Measurements from ENCODE around the gene KIT. TPM values are rescaled to one million over a fixed set of nuclear protein-coding genes. Genes with fewer than 3 reads are reported as not detected.
A peak's percentile ranks its signal among the peaks of the same experiment; 100 is the strongest.

The KIT gene
- total RNA-seq, 1 donor from 2014 or later, result 1.5 TPM

DNA sequence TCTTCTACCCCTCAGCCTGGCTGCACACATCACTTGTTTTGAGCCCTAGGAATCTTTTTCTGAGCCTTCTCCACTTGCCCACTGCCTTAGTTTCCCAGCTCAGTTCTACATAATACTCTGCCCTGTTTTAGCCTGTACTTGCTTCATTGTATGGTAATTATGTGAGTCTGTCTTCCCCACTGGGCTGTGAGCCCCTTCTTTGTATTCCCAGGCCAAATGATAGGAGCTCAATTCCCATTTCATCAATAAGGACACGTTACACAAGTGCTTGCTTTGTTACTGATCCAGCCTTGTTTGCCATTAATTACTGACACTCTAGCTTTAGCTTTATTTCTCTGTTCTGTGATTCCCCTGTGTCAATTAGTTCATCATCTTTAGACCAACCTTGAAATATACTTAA is 28.1 kb downstream of the KIT start:
- no peak for DNase-seq (ENCODE audit: missing footprints)
- no peak for ATAC-seq
- intact Hi-C loops (cut with DNase I), result loop anchor here (10.0 kb wide), 1 partner anchor 159 kb away; no protein-coding TSS in a partner anchor

DNA sequence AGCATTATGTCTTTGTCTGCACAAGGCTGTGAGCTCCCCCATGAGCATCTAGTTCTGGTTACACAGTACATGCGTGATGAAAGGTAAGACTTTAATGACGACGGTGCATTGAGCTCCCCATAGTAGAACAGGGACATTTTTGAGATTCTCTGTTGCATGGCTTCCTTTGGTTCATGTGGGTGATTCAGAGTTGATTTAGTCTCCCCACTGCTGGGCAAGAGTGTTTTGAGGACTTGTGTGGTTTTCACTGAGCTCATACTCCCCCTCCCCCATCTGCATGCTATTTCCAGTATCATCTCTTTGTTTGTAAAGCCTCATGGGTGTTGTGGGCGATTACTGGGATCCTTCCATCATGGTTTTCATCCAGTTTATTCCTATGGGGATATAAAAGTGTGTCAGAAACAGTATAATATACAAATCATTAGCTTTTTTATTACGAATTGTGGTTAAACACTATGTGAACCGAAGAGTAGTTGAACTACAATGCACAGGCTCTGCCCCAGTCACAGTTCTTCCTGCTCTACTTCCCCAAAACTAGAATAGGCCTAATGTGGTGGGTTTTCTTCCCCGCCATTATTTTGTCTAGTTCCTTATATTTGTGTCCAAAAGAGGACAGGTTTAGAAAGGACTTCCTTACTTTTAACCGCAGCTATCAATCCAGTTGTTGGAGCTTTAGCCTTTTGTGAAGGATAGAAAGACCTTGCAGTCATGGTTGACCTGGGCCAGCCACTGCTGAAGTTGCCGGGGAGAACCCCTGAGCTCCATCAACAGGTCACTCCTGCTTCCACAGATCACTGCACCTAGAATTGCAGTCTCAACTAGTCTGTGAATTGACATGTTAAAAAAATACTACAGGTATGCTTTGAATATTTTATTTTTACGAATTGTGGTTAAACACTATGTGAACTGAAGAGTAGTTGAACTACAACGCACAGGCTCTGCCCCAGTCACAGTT is 30.4 kb downstream of the KIT start:
- DNase-seq (ENCODE audit: missing footprints) (no peak), ATAC-seq (no peak)
- intact Hi-C loops (cut with DNase I), result loop anchor here (10.0 kb wide), 1 partner anchor 157 kb away; no protein-coding TSS in a partner anchor

DNA sequence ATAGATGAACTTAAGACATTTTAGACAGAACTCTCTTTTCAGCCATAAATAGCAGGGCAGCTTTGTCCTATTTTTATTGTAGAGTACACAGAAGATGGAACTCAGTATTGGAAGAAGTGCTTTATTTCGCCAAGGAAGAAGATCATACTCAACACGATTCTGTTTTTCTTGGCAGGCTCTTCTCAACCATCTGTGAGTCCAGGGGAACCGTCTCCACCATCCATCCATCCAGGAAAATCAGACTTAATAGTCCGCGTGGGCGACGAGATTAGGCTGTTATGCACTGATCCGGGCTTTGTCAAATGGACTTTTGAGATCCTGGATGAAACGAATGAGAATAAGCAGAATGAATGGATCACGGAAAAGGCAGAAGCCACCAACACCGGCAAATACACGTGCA is 37.6 kb downstream of the KIT start:
- peak; percentile 62 for ATAC-seq
- intact Hi-C loops (cut with DNase I), result no loop called here
- no peak for DNase-seq (ENCODE audit: missing footprints)

DNA sequence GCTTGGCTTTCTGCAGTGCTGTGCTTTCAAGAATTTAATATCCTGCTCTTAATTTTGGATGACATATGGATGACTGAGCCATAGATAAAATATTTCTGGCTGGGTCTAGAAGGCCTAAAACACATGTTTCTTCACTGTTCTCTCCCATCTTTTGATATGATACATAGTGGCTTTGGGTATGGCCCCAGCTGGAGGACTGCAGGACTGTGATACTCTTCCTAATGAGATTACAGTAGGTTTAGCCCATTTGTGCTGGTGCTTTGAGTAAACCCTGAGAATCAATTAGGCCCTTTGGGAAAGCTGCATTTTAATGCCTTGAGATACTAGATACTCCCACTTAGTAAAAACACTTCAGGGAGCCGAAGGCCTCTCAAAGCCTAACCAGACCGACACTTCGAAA is 38.0 kb downstream of the KIT start:
- intact Hi-C loops (cut with DNase I), result no loop called here
- ATAC-seq (no peak), DNase-seq (ENCODE audit: missing footprints) (no peak)

DNA sequence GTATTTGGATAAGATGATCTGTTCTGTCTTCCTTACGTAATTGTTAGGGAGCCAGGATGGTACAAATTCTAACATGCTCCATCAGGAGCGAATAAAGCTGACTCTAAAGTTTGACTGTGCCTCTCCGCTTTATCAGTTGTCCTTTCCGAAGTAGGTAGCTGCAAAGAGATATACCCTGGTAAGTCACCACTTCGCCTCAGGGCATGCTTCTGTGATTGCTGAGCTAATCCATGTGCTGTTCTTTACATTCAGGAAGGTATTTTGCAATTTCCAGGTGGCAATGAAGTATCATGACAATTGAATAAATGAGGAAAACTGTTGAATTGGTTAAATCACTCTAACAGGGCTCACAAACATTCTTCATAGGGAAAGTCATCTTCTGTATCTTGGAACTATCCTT is 38.9 kb downstream of the KIT start:
- ATAC-seq, result no peak
- intact Hi-C loops (cut with DNase I), result no loop called here

DNA sequence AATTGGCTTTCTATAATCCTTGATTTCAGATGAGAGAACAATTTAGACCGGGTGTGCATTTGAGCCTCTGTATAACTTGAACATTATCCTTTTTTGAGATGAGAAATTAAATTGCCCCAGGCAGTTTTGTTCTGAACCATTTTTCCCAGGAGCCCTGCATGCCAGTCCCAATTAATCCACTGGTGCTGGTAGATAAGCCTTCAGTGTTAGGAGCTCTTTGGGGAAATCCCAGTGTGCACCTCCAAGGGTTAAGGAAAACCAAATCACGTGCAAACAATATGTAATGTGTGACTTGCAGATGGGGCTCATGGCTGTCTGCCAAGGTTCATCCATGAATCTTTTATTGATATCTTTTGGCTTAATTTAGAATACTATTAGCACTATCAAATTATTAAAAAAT is 43.2 kb downstream of the KIT start:
- DNase-seq (ENCODE audit: missing footprints), result no peak
- ATAC-seq, result no peak
- intact Hi-C loops (cut with DNase I), result no loop called here

More for the DNA sequence above, 38.9 kb downstream of the KIT start:
- no peak for DNase-seq (ENCODE audit: missing footprints)

DNA sequence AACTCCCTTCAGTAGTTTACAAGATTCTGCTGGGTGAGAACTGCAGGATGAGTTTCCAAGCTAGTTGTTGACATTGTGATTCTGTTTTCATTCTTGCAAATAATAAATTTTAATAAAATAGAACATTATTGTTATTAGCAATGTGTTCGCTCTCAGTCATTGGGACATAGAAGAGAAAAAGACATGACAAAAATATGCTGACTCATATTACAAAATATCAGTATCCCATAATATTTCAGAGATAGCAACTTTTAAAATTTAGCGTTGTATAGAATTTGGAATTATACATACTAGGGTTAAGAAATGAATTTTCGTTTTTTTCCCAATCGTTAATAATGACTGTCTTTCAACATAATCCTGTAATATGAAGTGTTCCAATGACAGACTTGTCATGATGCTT is 45.4 kb downstream of the KIT start:
- ATAC-seq (no peak), DNase-seq (ENCODE audit: missing footprints) (no peak)
- intact Hi-C loops (cut with DNase I), result no loop called here

DNA sequence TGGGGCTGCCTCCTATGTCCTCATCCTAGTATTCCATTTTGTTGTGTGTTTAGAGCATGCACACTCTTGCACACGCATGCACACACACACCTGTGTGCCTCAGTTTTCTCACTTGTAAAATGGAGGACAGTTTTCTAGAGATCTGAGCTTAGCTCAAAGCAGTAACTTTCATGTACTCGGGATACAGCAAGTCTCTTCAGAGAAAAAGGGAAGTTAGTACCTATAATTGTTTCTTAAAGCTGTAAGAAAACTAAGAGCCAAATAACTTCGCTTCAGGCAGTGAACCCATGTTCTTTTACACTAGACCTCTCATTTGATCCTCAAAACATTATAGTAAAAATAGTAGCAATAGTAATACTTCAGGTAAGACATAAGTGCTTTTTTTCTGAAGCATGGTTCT is 49.6 kb downstream of the KIT start:
- no peak for ATAC-seq
- intact Hi-C loops (cut with DNase I), result no loop called here

DNA sequence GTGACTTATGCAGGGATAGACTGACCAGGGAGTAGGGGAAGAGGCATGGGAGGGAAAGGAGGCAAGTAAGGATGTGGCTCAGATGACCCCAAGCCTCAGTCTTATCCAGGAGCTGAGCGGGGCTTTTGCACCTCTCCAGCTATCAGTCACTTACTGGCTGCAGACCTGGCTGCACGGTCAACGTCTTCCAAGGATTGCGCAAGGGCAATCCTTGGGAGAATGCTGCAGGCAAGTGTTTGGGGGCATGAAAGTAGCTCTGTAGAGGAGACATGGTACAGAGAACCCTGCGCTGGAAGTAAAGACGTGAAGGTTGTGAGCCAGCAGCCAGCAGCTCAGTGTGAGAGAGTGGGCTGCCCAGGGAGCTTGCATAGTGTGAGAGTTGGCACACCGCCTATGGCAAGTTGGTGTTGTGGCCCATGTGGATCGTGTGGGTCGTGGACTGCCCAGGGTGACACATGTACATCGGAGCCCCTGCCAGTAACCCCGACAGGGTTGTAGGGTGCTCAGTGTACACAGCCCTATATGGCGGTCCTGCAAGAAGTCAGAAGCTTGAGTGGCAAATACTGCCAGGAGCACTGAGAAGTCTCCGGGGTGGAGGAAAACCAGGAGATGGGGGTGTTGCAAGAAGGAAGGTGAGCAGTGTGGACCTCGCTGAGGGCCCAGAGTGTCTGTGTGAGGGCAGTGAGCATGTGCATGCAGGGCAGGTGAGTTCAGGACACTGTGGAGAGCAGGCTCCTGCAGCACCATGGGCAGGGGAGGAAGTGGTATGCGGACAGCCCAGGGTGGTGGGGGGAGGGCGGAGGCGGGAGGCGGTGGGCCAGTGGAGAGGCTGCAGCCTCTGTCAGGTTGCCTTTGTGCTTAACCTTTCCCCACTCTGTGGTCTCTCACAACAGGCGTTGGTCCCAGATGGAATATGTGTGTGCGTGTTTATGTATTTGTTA is 50.9 kb downstream of the KIT start:
- ATAC-seq (no peak), DNase-seq (ENCODE audit: missing footprints) (no peak)
- intact Hi-C loops (cut with DNase I), result no loop called here

More for the DNA sequence above, 49.6 kb downstream of the KIT start:
- no peak for DNase-seq (ENCODE audit: missing footprints)

DNA sequence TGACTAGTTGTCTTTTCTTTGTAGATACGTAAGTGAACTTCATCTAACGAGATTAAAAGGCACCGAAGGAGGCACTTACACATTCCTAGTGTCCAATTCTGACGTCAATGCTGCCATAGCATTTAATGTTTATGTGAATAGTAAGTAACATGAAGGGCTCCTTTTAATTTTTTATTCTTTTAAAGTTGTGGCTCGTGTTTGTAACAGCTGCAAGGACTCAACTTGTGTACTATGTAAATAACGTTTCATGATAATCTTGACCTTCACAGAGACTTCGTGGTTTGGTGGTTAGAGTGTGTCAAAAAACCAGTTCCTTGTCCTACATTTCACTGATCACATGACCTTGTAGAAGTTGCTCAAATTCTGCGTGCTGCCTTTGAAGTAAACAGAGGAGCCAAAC is 51.6 kb downstream of the KIT start:
- DNase-seq (ENCODE audit: missing footprints) (no peak), ATAC-seq (no peak)
- intact Hi-C loops (cut with DNase I), result no loop called here

DNA sequence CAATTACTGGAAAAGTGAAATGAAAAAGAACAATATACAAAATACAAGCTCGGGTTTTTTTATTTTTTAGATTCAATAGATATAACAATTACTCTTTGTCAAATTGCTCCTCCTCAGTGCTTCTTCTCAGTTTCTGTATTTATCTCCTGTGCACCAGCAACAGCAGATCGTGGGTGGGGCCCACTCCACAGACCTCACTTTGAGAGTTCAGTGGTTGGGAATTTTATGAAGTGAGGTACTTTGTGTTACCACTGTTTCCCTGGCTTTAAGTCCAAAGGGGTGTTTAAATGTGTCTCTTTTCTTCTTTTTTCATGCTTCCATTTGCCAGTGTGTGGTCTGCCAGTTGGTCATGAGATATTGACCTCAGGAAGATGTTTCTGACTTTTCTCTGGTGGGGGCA is 54.4 kb downstream of the KIT start:
- ATAC-seq (no peak), DNase-seq (ENCODE audit: missing footprints) (no peak)
- intact Hi-C loops (cut with DNase I), result no loop called here

DNA sequence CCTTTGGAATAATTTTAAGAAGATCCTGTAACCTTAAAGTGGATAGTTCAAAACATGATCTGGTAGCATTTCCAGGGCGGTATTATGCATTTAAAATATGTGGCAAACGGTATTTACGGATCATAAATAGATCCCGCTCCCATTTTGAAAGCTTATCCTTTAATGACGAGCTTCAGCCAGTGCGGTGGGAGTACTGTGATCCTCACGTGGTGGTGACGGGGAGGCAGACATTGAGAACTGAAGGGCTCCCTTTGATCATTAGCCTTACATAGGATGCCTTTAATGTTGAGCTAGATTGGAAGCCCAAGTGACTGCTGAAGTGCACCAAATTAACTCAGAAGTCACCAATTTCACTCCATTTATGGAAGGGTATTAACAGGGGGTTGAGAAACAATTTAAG is 56.9 kb downstream of the KIT start:
- intact Hi-C loops (cut with DNase I), result no loop called here
- no peak for ATAC-seq
- DNase-seq (ENCODE audit: missing footprints), result no peak

DNA sequence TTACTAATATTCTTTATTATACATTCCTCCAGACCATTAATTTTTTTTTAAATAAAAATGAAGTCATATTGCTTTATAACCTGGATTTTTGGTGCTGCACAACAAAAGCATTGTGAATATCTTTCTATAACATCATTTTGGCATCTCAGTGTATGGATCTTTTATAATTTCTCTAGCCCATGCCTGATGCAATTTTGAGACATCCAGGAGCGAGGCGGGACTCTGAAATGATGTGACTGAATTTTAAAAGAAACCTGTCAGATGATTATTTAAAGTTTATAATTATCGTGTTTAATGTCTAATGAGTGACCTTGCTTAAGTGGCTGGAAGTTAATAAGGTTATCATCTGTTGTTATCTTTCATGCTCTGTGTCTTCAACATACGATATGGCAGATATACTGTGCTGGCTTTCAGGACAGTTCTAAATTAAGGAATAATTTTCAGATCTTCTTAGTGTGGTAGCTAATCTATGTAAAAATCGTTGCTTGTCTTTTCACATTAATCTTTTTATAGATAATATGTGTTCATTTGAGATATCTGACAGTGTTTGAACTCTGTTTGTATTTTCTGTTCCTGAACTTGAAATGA is 58.8 kb downstream of the KIT start:
- intact Hi-C loops (cut with DNase I), result no loop called here
- DNase-seq (ENCODE audit: missing footprints) (no peak), ATAC-seq (no peak)

DNA sequence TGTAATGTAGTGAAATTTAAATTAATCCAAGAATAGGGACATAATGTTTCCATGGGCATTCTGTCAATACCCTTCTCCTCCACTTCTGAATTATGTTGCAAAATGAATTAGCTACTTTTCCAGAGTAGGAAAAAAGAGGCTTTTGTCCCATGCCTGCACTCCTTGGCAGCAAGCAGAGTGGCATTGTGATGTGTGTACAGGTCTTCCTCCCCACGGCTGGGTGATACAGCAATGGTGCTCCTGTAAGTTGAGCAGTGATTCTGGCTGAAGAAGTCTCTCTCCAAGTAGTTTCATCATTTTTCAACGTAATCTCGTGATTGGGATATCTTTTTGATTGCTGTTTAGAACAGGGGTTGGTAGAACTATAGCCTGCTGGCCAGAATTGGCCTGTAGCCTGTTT is 59.9 kb downstream of the KIT start:
- DNase-seq (ENCODE audit: missing footprints), result no peak
- no peak for ATAC-seq

DNA sequence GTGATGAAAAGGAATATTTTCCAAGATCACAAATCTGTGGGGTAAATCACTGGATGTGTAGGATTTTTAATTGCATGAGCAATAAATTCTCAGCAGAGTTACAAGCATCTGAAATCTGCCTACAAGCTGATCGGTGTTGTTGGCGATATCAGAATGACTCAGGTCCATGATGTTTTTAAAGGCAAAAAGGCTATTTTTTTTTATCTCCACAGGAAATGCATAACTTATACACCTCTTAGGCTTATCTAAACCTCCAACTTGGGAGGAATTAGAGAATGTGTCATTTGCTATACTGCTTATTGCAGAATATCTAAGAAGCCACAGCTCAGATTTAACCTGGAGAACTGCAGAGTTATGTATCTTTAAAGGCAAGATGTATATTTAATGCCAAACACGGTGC is 61.6 kb downstream of the KIT start:
- intact Hi-C loops (cut with DNase I), result no loop called here
- DNase-seq (ENCODE audit: missing footprints) (no peak), ATAC-seq (no peak)

More for the DNA sequence above, 59.9 kb downstream of the KIT start:
- intact Hi-C loops (cut with DNase I), result no loop called here

DNA sequence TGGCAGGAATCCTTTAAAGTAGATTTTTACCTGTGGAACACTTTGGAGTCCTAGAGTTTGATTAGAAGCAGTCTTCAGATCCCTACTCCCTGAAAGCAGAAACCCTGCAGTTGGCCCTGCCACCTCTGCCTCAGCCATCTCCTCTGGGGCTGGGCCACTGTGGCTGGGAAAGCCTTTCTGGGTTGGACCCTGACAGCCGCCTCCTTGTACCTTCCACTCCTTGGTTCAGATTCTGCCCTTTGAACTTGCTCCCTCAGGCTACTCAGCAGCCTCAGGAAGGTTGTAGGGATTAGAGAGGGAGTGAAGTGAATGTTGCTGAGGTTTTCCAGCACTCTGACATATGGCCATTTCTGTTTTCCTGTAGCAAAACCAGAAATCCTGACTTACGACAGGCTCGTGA is 65.5 kb downstream of the KIT start:
- no peak for DNase-seq (ENCODE audit: missing footprints)
- intact Hi-C loops (cut with DNase I), result no loop called here
- no peak for ATAC-seq

DNA sequence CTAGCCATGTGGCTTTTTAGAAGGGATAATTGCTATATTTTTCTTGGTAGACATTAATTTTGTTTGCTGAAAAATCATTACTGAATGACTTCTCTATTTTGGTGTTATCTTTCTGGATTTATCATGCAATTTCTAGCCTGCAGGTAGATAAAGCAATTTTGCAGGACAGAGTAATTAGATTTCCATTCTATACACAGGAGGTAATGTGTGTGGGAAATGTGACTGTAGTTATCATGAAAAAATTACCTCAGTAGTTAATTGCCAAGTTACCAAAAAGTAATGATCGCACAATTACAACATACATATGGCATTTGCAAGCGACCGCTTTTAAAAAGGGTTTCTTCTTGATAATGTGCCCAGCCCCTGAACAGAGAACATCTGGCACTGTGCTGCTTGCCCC is 66.1 kb downstream of the KIT start:
- DNase-seq (ENCODE audit: missing footprints) (no peak), ATAC-seq (no peak)
- intact Hi-C loops (cut with DNase I), result no loop called here

DNA sequence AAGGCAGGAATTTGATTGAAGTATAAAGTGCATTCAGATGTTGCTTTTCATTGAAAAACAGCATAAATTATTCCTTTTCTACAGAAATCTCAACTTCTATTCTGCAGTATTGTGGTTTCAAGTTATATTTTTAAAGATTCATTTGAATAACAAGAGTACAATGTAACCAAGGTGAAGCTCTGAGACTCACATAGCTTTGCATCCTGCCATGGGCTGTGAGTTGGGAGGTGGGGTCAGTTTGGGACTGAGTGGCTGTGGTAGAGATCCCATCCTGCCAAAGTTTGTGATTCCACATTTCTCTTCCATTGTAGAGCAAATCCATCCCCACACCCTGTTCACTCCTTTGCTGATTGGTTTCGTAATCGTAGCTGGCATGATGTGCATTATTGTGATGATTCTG is 69.2 kb downstream of the KIT start:
- DNase-seq (ENCODE audit: missing footprints), result no peak
- intact Hi-C loops (cut with DNase I), result no loop called here
- no peak for ATAC-seq

DNA sequence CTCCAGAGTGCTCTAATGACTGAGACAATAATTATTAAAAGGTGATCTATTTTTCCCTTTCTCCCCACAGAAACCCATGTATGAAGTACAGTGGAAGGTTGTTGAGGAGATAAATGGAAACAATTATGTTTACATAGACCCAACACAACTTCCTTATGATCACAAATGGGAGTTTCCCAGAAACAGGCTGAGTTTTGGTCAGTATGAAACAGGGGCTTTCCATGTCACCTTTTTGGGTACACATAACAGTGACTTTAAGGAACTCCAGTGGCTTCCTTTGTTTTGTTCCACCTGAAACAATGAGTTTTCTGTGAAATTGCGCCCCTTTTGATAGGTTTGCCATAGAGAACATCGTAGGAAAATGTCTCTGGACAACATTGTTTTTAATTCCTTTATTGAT is 69.6 kb downstream of the KIT start:
- DNase-seq (ENCODE audit: missing footprints) (no peak), ATAC-seq (no peak)
- intact Hi-C loops (cut with DNase I), result no loop called here
